MM.1S (cell line): Measurements from ENCODE around the gene TRPV2.

Experiments used
- DNase-seq: peaks from one replicate; pipeline ENCODE4 v3.0.0-alpha.2; 2015
- H2AFZ ChIP-seq: fragments of 300-600 bp; sonication (generic); 2 replicates; pipeline ENCODE4 v1.6.0; 2016; ENCODE audit warnings: antibody characterized with exemption, low read length
- H3F3A ChIP-seq: fragments of 300-600 bp; sonication (generic); 2 replicates; pipeline ENCODE4 v1.6.1; 2016; ENCODE audit warnings: mild to moderate bottlenecking, antibody characterized with exemption, low read length, moderate library complexity, mixed read lengths; ENCODE audit not compliant: insufficient read depth
- H3K27ac ChIP-seq: fragments of 300-600 bp; sonication (generic); 2 replicates; pipeline ENCODE4 v1.5.1; 2016; ENCODE audit warnings: mild to moderate bottlenecking, low read length
- H3K27me3 ChIP-seq: fragments of 300-600 bp; sonication (generic); replicated peaks from 2 replicates; pipeline ENCODE4 v1.6.0; 2016; ENCODE audit warnings: low read length; ENCODE audit not compliant: insufficient read depth
- H3K36me3 ChIP-seq: fragments of 300-600 bp; sonication (generic); replicated peaks from 2 replicates; pipeline ENCODE4 v1.6.1; 2016; ENCODE audit warnings: mild to moderate bottlenecking, low read length, mixed read lengths; ENCODE audit not compliant: insufficient read depth
- H3K4me1 ChIP-seq: fragments of 300-600 bp; sonication (generic); 2 replicates; pipeline ENCODE4 v1.6.1; 2016; ENCODE audit warnings: low read length, mixed read lengths
- H3K4me2 ChIP-seq: fragments of 300-600 bp; sonication (generic); 2 replicates; pipeline ENCODE4 v1.6.0; 2016; ENCODE audit warnings: low read depth, low read length
- H3K4me3 ChIP-seq: fragments of 300-600 bp; sonication (generic); 2 replicates; pipeline ENCODE4 v1.5.1; 2016; ENCODE audit warnings: low read length, mixed read lengths
- H3K79me2 ChIP-seq: fragments of 300-600 bp; sonication (generic); 2 replicates; pipeline ENCODE4 v1.6.1; 2016; ENCODE audit warnings: mixed run types, low read length, mixed read lengths
- H3K9ac ChIP-seq: fragments of 300-600 bp; sonication (generic); 2 replicates; pipeline ENCODE4 v1.6.1; 2016; ENCODE audit warnings: low read length, mixed read lengths
- H3K9me2 ChIP-seq: fragments of 300-600 bp; sonication (generic); replicated peaks from 2 replicates; pipeline ENCODE4 v1.6.1; 2016; ENCODE audit warnings: mild to moderate bottlenecking, low read length, mixed read lengths; ENCODE audit not compliant: insufficient read depth
- H3K9me3 ChIP-seq: fragments of 300-600 bp; sonication (generic); replicated peaks from 2 replicates; pipeline ENCODE4 v1.6.1; 2016; ENCODE audit warnings: mild to moderate bottlenecking, low read length, mixed read lengths; ENCODE audit not compliant: insufficient read depth
- H4K20me1 ChIP-seq: fragments of 300-600 bp; sonication (generic); 2 replicates; pipeline ENCODE4 v1.6.1; 2016; ENCODE audit warnings: mild to moderate bottlenecking, low read length, moderate library complexity, mixed read lengths; ENCODE audit not compliant: insufficient read depth
- EZH2 ChIP-seq: fragments of 300-600 bp; sonication (generic); optimal IDR thresholded peaks from 2 replicates; pipeline ENCODE3; 2017; ENCODE audit warnings: low read depth, mild to moderate bottlenecking, antibody characterized with exemption, low read length, mixed read lengths
- EZH2phosphoT487 ChIP-seq: fragments of 300-600 bp; sonication (generic); IDR thresholded peaks from 2 replicates; pipeline ENCODE4 v1.6.1; 2018; ENCODE audit warnings: antibody characterized with exemption, low read length
- TF ChIP-seq, protein P1 (sequence below): fragments of 300-600 bp; sonication (generic); IDR thresholded peaks from 2 replicates; pipeline ENCODE4 v1.5.1; 2016; ENCODE audit warnings: antibody characterized with exemption, low read length, mixed read lengths

Gene TRPV2

DNA sequence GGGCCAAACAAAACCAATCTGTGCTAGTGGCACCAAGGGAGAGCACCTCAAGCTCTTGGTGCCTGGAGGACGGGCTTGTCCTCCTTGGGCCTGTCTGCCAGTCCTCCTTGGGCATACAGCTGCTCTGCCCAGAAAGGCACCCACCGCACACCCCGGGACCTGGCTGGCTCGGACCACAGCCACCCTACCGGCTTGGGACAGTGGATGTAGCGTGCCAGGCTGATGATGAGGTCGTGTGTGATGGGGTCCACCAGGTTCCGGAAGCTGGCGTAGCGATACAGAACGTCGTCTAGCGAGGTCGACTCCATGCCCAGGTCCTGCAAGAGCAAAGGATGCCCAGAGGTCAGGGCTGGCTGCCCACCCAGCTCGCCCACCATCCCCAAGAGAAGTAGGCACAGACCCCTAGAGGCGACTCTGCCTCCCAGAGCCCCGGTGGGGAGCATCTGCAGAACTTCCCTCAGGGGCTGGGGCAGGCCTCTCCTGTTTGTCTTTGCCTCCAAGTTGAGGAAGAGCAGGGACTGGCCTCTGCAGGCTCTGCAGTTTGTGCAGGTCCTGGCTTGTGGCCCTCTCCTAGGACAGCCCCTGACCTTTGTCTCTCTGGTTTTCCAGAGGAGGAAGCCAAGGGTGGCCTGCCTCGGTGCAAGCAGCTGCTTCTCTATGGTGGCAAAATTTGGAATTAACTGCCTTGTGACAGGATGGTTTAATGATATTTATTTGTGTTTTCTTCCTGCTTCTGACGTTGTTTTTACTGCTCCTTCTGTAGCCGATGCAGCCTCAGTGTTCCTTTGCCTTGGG lies 46.9 kb downstream of the TRPV2 start:
- DNase-seq: no peak
- Histone ChIP-seq H4K20me1 (no peaks in the 10 kb centered on the region), H3K79me2 (no peaks in the 10 kb centered on the region), H3K27me3 (no peaks in the 10 kb centered on the region), H3K4me1 (no peaks in the 10 kb centered on the region), H3K9me2 (no peaks in the 10 kb centered on the region), H3K9me3 (no peaks in the 10 kb centered on the region), H3K36me3 (no peaks in the 10 kb centered on the region), H3K9ac (no peak overlapping the region), H3F3A (no peaks in the 10 kb centered on the region), H3K4me3 (no peak overlapping the region), H3K4me2 (no peak overlapping the region), H3K27ac (no peak overlapping the region), H2AFZ (no peak overlapping the region)
- TF ChIP-seq, protein P1, sequence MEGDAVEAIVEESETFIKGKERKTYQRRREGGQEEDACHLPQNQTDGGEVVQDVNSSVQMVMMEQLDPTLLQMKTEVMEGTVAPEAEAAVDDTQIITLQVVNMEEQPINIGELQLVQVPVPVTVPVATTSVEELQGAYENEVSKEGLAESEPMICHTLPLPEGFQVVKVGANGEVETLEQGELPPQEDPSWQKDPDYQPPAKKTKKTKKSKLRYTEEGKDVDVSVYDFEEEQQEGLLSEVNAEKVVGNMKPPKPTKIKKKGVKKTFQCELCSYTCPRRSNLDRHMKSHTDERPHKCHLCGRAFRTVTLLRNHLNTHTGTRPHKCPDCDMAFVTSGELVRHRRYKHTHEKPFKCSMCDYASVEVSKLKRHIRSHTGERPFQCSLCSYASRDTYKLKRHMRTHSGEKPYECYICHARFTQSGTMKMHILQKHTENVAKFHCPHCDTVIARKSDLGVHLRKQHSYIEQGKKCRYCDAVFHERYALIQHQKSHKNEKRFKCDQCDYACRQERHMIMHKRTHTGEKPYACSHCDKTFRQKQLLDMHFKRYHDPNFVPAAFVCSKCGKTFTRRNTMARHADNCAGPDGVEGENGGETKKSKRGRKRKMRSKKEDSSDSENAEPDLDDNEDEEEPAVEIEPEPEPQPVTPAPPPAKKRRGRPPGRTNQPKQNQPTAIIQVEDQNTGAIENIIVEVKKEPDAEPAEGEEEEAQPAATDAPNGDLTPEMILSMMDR: no peak
- TF ChIP-seq EZH2 (no peak), EZH2phosphoT487 (no peak)

DNA sequence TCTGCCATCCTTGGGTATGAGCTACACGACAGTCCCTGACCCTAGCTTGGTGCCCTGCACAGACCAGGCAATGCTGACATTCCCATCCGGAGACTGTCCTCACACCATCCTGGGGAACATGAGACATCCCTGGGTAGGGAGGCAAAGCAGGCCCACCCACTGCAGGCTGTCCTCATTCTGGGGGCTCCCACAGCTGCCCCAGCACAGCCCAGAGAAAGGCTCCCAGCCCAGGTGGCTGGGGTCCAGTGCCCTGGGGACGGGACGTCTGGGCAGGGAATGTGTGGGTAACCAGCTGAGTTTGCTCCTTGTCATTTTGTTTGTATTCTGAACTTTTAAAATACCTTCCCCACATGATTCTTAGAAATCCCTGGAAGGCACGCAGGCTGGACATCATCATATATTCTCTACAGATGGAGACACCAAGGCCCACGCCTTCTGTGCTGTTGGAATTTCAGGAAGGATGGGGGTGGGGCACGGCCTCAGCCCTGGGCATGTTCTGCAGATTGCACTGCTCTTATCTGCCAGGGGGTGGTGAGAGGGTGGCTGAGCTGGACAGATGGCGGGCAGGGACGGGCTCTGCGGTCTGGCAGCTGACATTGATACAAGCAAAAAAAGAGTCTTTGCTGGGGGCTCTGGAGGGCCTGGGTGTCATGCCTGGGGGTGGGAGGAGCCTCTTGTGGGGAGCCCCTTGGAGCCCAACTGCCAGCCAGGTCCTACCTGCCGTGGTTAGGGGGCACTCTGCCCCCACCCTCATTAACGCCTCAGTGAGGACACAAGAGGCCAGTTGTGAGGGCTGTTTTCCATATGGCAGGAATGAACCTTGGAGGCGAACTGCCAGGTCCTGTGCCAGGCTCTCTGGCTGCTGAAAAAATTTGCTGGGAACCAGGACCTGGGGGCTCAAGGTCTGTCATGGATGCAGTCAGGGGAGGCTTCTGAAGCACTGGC lies 48.3 kb downstream of the TRPV2 start:
- DNase-seq: no peak

DNA sequence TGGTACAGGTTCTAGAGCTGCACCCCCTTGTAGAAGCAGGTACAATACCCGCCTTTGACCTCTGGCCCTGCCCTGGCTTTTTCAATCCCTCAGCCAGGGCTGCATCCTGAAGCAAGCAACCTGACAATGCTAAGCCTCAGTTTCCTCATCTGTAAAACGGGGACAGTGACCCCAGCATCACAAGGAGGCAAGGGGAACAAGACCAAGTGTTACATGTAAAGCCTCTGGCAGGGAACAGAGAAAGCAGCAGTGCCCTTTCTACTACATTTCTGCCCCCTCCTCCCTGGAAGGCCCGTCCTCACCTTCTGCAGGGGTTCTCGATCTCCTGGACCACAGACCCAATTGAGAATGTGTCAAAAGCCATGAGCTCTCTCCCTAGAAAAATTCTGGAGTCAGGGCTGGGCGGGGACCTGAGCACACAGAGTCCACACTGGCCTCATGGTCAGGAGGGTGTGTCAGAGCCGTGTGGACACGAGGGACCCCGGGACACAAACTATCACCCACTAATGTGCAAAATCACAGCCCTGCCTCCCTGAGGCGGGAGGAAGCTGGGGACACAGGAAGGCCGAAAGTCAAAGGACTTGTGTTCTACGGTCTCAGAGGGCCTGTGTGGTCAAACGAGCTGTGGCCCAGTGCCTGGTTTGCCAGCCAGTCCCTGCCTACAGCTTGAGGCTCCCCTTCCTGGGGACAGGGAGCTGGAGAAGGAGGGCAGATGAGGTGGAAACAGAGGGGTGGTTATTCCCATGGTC lies 49.1 kb downstream of the TRPV2 start:
- Histone ChIP-seq H3K9me3 (no peaks in the 10 kb centered on the region), H2AFZ (no peak overlapping the region), H3K79me2 (no peaks in the 10 kb centered on the region), H3F3A (no peaks in the 10 kb centered on the region), H3K9me2 (no peaks in the 10 kb centered on the region), H3K27ac (no peak overlapping the region), H3K36me3 (no peaks in the 10 kb centered on the region), H3K27me3 (no peaks in the 10 kb centered on the region), H3K4me3 (no peak overlapping the region), H3K4me2 (no peak overlapping the region), H3K9ac (no peak overlapping the region), H4K20me1 (no peaks in the 10 kb centered on the region), H3K4me1 (no peaks in the 10 kb centered on the region)
- TF ChIP-seq, protein P1: no peak
- TF ChIP-seq EZH2phosphoT487 (no peak), EZH2 (no peak)
- no peak for DNase-seq

More for the DNA sequence above, 48.3 kb downstream of the TRPV2 start:
- no peaks in the 10 kb centered on the region for H3K79me2 ChIP-seq
- no peaks in the 10 kb centered on the region for H3K36me3 ChIP-seq
- no peak overlapping the region for H3K4me3 ChIP-seq
- no peak overlapping the region for H2AFZ ChIP-seq
- H3K9ac ChIP-seq: no peak overlapping the region
- no peaks in the 10 kb centered on the region for H3K9me2 ChIP-seq
- no peaks in the 10 kb centered on the region for H3F3A ChIP-seq
- no peaks in the 10 kb centered on the region for H3K27me3 ChIP-seq
- H3K4me2 ChIP-seq: no peak overlapping the region
- H3K9me3 ChIP-seq: no peaks in the 10 kb centered on the region
- TF ChIP-seq EZH2 (no peak), EZH2phosphoT487 (no peak)
- TF ChIP-seq, protein P1: no peak
- no peaks in the 10 kb centered on the region for H3K4me1 ChIP-seq
- H3K27ac ChIP-seq: no peak overlapping the region
- no peaks in the 10 kb centered on the region for H4K20me1 ChIP-seq
